ENCODE data around the gene SULT1B1. TPM values are rescaled to one million over a fixed set of nuclear protein-coding genes. Genes with fewer than 3 reads are reported as not detected.

Gene SULT1B1
- total RNA-seq, 1 experiment from 2014 or later, result 0.04 TPM

- POLR2A ChIA-PET, result no interaction called here
- ATAC-seq, result no peak
Measured at GRCh38 chr4:69759189-69759604, 1.2 kb downstream of the SULT1B1 start.

DNA sequence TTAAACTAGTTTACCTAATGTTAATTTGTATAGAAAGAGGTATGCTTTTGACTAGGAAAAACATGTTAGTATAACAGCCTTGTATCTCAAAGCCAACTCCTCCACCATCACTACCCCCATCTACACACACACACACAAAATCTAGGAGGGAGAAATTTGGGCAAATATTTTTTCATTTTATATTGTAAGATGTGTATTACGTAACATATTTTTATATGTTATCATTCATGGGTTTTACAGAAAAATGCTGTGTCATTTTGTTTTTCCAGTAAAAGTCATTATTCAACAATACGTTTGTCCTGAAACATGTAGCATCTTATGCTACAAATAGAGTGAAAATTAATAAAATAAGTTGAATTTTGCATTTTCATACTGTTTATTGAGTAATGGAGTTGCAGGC lies 3.0 kb downstream of the SULT1B1 start:
- DNase-seq (ENCODE audit: low spot score) (no peak), ATAC-seq (no peak)
- Mint-ChIP-seq H3K4me1 (no peaks in the 10 kb centered on the region), H3K27me3 (ENCODE audit: low read depth) (no peaks in the 10 kb centered on the region), H3K36me3 (peaks cover 2% of the 10 kb centered on the region), H3K4me3 (no peak overlapping the region), H3K9me3 (no peaks in the 10 kb centered on the region), H3K27ac (no peak overlapping the region)
- ChIA-PET POLR2A (no interaction called here), CTCF (no interaction called here)
- no peak for TF ChIP-seq MYBL2 (CRISPR knock-in tag; IDR thresholded peaks at IDR 0.05)
- TF ChIP-seq ESRRA (CRISPR knock-in tag; IDR thresholded peaks at IDR 0.05; ENCODE audit: borderline replicate concordance), result no peak
- no peak for TF ChIP-seq HMGA2 (CRISPR knock-in tag; IDR thresholded peaks at IDR 0.05)
- no peak for TF ChIP-seq GRHL2 (CRISPR knock-in tag; IDR thresholded peaks at IDR 0.05; ENCODE audit: insufficient replicate concordance, severe bottlenecking)
- no peak for TF ChIP-seq SOX15 (CRISPR knock-in tag; IDR thresholded peaks at IDR 0.05)
- TF ChIP-seq TCF7 (CRISPR knock-in tag; IDR thresholded peaks at IDR 0.05; ENCODE audit: low read depth), result no peak
- TF ChIP-seq RELA (CRISPR knock-in tag; IDR thresholded peaks at IDR 0.05; ENCODE audit: borderline replicate concordance), result no peak
- no peak for TF ChIP-seq TEAD1 (CRISPR knock-in tag; IDR thresholded peaks at IDR 0.05)
- TF ChIP-seq JUN (CRISPR knock-in tag; IDR thresholded peaks at IDR 0.05), result no peak
- no peak for TF ChIP-seq GTF2I (CRISPR knock-in tag; conservative IDR thresholded peaks at IDR 0.05)
- no peak for TF ChIP-seq PRRX2 (CRISPR knock-in tag; IDR thresholded peaks at IDR 0.05)
- no peak for TF ChIP-seq CREB1 (CRISPR knock-in tag; IDR thresholded peaks at IDR 0.05)
- TF ChIP-seq, protein P1, sequence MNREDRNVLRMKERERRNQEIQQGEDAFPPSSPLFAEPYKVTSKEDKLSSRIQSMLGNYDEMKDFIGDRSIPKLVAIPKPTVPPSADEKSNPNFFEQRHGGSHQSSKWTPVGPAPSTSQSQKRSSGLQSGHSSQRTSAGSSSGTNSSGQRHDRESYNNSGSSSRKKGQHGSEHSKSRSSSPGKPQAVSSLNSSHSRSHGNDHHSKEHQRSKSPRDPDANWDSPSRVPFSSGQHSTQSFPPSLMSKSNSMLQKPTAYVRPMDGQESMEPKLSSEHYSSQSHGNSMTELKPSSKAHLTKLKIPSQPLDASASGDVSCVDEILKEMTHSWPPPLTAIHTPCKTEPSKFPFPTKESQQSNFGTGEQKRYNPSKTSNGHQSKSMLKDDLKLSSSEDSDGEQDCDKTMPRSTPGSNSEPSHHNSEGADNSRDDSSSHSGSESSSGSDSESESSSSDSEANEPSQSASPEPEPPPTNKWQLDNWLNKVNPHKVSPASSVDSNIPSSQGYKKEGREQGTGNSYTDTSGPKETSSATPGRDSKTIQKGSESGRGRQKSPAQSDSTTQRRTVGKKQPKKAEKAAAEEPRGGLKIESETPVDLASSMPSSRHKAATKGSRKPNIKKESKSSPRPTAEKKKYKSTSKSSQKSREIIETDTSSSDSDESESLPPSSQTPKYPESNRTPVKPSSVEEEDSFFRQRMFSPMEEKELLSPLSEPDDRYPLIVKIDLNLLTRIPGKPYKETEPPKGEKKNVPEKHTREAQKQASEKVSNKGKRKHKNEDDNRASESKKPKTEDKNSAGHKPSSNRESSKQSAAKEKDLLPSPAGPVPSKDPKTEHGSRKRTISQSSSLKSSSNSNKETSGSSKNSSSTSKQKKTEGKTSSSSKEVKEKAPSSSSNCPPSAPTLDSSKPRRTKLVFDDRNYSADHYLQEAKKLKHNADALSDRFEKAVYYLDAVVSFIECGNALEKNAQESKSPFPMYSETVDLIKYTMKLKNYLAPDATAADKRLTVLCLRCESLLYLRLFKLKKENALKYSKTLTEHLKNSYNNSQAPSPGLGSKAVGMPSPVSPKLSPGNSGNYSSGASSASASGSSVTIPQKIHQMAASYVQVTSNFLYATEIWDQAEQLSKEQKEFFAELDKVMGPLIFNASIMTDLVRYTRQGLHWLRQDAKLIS (CRISPR knock-in tag; IDR thresholded peaks at IDR 0.05; ENCODE audit: borderline replicate concordance), result no peak
- TF ChIP-seq NR1H2 (CRISPR knock-in tag; IDR thresholded peaks at IDR 0.05), result no peak
- no peak for TF ChIP-seq NFYB (CRISPR knock-in tag; conservative IDR thresholded peaks at IDR 0.05; ENCODE audit: low read depth)
- no peak for TF ChIP-seq TP53 (CRISPR knock-in tag; IDR thresholded peaks at IDR 0.05)
- TF ChIP-seq ATF6 (CRISPR knock-in tag; IDR thresholded peaks at IDR 0.05), result no peak

More at GRCh38 chr4:69759189-69759604, 1.2 kb downstream of the SULT1B1 start:
- TF ChIP-seq, protein P2, sequence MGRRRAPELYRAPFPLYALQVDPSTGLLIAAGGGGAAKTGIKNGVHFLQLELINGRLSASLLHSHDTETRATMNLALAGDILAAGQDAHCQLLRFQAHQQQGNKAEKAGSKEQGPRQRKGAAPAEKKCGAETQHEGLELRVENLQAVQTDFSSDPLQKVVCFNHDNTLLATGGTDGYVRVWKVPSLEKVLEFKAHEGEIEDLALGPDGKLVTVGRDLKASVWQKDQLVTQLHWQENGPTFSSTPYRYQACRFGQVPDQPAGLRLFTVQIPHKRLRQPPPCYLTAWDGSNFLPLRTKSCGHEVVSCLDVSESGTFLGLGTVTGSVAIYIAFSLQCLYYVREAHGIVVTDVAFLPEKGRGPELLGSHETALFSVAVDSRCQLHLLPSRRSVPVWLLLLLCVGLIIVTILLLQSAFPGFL (CRISPR knock-in tag; IDR thresholded peaks at IDR 0.05; ENCODE audit: borderline replicate concordance), result no peak
- TF ChIP-seq TEAD1 (CRISPR knock-in tag; IDR thresholded peaks at IDR 0.05) (no peak), HMGXB4 (CRISPR knock-in tag; IDR thresholded peaks at IDR 0.05) (no peak), AR (CRISPR knock-in tag; IDR thresholded peaks at IDR 0.05) (no peak), ZNF219 (CRISPR knock-in tag; IDR thresholded peaks at IDR 0.05; ENCODE audit: borderline replicate concordance) (no peak)
- H3K4me3 Mint-ChIP-seq, result no peak overlapping the region
- CTCF ChIA-PET, result no interaction called here
- H3K36me3 Mint-ChIP-seq, result peaks cover 8% of the 10 kb centered on the region
- H3K4me1 Mint-ChIP-seq, result no peaks in the 10 kb centered on the region
- peaks cover 6% of the 10 kb centered on the region for H3K9me3 Mint-ChIP-seq
- H3K27me3 Mint-ChIP-seq (ENCODE audit: low read depth), result no peaks in the 10 kb centered on the region
- no peak for DNase-seq (ENCODE audit: low spot score)
- H3K27ac Mint-ChIP-seq, result no peak overlapping the region

All from WTC11 (cell line).